Osteocyte (in vitro differentiated cells): ENCODE data around the gene SLC6A7. TPM values are rescaled to one million over a fixed set of nuclear protein-coding genes. Genes with fewer than 3 reads are reported as not detected.

Source experiments
- DNase-seq: peaks from one replicate; pipeline ENCODE4 v3.0.0; 2021; ENCODE audit warnings: mixed read lengths; ENCODE audit not compliant: unreplicated experiment; ENCODE audit errors: extremely low spot score
- H3K27ac Mint-ChIP-seq: one replicate; pipeline ENCODE4 v1.8.0; 2021; ENCODE audit warnings: mild to moderate bottlenecking, mixed read lengths; ENCODE audit not compliant: unreplicated experiment
- H3K27me3 Mint-ChIP-seq: one replicate; pipeline ENCODE4 v1.8.0; 2021; ENCODE audit warnings: mixed read lengths; ENCODE audit not compliant: unreplicated experiment
- H3K36me3 Mint-ChIP-seq: one replicate; pipeline ENCODE4 v1.8.0; 2021; ENCODE audit warnings: mixed read lengths; ENCODE audit not compliant: unreplicated experiment
- H3K4me1 Mint-ChIP-seq: one replicate; pipeline ENCODE4 v1.8.0; 2021; ENCODE audit warnings: mixed read lengths; ENCODE audit not compliant: unreplicated experiment
- H3K4me3 Mint-ChIP-seq: one replicate; pipeline ENCODE4 v1.8.0; 2021; ENCODE audit warnings: mild to moderate bottlenecking, moderate library complexity, mixed read lengths; ENCODE audit not compliant: unreplicated experiment
- H3K9me3 Mint-ChIP-seq: one replicate; pipeline ENCODE4 v1.8.0; 2021; ENCODE audit warnings: mixed read lengths; ENCODE audit not compliant: unreplicated experiment
- long read RNA-seq: library from polyadenylated mRNA; unstranded; transcript quantifications from one replicate; pipeline ENCODE4 v2.0.0, GENCODE V29; 2021
- total RNA-seq: library from RNA; stranded (reverse); gene quantifications from 2 replicates; pipeline ENCODE4 v1.2.1, GENCODE V29; 2021
- TF ChIP-seq, protein P1 (sequence below): fragments of 200-600 bp; sonication (generic); IDR thresholded peaks from 2 replicates; pipeline ENCODE4 v1.5.0; 2021; ENCODE audit warnings: antibody characterized with exemption, mild to moderate bottlenecking, moderate library complexity

Gene SLC6A7
- not detected in 2 replicates for total RNA-seq
- long read RNA-seq: 0 reads

DNA sequence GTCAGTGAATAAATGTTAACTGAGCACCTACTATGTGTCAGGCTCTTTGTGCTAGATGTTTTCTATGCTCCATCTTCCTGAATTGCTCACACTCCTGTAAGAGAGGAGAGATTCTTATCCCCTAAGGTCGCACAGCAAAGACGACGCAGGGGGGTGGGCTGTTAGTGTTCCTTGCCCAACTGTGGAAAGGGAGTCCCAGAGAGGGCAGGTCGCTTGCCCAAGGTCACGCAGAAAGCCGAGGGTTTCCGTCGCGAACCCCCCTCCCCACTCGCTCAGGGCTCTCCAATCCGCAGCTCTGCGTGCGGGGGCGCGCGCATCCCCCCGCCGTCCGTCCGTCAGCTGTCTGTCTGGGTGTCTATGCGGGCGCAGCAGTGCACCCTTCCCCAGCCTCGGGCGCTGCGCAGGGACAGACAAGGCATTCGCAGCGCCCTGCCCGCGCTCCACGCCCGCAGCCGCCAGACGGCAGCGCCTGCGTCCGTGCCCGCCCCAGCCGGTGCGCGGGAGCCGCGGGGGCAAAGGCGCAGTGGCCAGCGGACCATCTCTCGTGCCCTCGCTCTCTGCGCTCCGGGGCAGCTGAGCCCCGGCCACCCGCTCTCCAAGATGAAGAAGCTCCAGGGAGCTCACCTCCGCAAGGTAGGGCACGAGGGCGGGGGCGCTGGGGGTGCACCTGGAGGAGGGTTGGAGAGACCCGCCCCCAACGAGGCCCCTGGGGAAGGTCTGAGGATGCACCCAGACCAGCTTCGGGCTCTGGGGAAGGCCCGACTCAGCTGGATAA is at the start of gene SLC6A7:
SLC6A7 (plus strand) TSS at position 335 of the 775 bp plus-strand sequence; CDS start at position 601, 266 bp downstream.
- Mint-ChIP-seq H3K36me3 (no peaks in the 10 kb centered on the region), H3K27ac (no peak within 1 kb of the TSS), H3K4me3 (no peak within 1 kb of the TSS), H3K9me3 (no peaks in the 10 kb centered on the region), H3K4me1 (no peaks in the 10 kb centered on the region), H3K27me3 (peaks cover 42% of the 10 kb centered on the region)
- TF ChIP-seq, protein P1, sequence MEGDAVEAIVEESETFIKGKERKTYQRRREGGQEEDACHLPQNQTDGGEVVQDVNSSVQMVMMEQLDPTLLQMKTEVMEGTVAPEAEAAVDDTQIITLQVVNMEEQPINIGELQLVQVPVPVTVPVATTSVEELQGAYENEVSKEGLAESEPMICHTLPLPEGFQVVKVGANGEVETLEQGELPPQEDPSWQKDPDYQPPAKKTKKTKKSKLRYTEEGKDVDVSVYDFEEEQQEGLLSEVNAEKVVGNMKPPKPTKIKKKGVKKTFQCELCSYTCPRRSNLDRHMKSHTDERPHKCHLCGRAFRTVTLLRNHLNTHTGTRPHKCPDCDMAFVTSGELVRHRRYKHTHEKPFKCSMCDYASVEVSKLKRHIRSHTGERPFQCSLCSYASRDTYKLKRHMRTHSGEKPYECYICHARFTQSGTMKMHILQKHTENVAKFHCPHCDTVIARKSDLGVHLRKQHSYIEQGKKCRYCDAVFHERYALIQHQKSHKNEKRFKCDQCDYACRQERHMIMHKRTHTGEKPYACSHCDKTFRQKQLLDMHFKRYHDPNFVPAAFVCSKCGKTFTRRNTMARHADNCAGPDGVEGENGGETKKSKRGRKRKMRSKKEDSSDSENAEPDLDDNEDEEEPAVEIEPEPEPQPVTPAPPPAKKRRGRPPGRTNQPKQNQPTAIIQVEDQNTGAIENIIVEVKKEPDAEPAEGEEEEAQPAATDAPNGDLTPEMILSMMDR: no peak
- no peak for DNase-seq

DNA sequence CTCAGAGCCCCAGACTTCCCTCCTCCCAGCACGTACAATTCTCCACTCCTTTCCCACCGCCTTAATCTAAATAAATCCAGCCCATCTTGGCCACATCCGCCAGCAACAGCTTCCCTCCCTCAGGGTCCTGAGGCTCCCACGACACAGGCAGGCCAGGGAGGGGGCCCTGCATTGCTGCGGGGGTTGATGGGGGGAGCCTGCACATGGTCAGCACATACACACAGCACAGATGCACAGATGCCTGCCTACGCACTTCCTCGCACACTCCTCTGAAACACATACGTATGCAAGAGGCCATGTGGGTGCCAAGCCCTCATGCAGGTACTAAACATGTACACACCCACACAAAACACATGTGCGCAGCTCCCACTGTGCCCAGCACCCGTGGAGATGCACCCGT is 49.0 kb upstream of the SLC6A7 start:
- peak overlapping the region; percentile 90 for H3K27ac Mint-ChIP-seq
- DNase-seq: no peak
- H3K4me3 Mint-ChIP-seq: peak overlapping the region; percentile 54
- no peaks in the 10 kb centered on the region for H3K9me3 Mint-ChIP-seq
- H3K27me3 Mint-ChIP-seq: no peaks in the 10 kb centered on the region
- TF ChIP-seq, protein P1: no peak
- peaks cover 99% of the 10 kb centered on the region for H3K4me1 Mint-ChIP-seq
- peaks cover 12% of the 10 kb centered on the region for H3K36me3 Mint-ChIP-seq

DNA sequence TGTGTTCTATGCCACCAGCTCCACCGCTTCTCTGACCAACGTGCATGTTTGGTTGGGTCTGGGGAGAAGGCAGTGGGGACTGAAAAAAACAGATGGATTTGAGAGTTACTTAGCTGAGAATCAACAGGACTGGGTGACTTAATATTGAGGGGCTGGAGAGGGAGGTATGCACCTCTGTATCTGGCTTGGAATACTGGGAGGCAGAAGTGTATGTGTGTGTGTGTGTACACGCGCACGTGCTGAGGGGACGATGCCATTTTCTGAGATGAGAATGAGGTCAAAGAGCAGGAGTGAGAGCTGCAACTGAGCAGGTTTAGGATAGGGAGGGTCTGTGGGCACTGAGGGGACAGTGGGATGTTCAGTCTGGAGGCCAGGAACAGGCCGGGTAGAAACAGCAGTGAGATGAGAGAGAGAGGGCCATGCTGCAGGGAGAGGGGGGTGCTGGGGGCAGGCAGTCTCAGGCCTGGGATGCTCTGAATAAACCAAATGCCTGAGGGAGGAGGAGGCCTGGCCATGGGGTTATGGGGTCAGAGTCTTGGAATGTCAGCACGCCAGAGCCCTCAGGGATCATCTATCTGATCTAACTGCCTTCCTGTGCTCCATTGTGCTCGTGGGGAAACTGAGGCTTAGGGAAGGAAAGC is 48.2 kb upstream of the SLC6A7 start:
- DNase-seq: no peak
- H3K4me1 Mint-ChIP-seq: peaks cover 99% of the 10 kb centered on the region
- no peaks in the 10 kb centered on the region for H3K27me3 Mint-ChIP-seq
- H3K27ac Mint-ChIP-seq: peak overlapping the region; percentile 90
- H3K36me3 Mint-ChIP-seq: peaks cover 16% of the 10 kb centered on the region
- TF ChIP-seq, protein P1: no peak
- H3K4me3 Mint-ChIP-seq: peak overlapping the region; percentile 24
- no peaks in the 10 kb centered on the region for H3K9me3 Mint-ChIP-seq

DNA sequence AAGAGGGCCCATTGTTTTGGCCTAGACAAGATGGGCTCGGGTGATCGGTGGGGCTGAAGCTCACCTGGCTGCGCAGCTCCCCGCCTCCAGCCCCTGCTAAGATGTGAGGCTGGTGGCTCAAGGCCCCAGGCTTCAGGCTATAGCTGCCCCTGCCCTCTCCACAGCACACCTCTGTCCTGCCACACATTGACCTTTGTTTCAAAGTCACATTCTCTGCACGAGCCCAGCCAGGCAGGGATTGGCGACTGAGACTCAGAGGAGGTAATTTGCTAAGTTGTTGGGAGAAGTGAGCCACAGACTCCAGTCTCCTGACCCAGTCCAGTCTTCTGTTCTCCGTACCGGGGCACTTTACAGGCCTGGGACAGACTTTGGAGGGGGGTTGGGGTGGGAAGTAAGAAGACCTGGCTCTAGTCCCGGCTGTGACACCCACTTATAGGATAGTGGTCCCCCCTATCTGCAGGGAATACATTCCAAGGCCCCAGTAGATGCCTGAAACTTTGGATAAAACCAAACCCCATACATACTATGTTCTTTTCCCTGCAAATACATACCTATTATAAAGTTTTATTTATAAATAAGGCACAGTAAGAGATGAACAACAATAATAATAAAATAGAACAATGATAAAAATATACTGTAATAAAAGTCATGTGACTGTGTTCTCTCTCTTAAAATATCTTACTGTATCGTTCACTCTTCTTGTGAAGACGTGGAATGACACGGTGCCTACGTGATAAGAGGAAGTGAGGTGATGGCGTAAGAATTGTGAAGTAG is 47.5 kb upstream of the SLC6A7 start:
- H3K9me3 Mint-ChIP-seq: no peaks in the 10 kb centered on the region
- TF ChIP-seq, protein P1: no peak
- H3K36me3 Mint-ChIP-seq: peaks cover 14% of the 10 kb centered on the region
- peaks cover 95% of the 10 kb centered on the region for H3K4me1 Mint-ChIP-seq
- no peak for DNase-seq
- peak overlapping the region; percentile 90 for H3K27ac Mint-ChIP-seq
- H3K27me3 Mint-ChIP-seq: no peaks in the 10 kb centered on the region
- peak overlapping the region; percentile 68 for H3K4me3 Mint-ChIP-seq

DNA sequence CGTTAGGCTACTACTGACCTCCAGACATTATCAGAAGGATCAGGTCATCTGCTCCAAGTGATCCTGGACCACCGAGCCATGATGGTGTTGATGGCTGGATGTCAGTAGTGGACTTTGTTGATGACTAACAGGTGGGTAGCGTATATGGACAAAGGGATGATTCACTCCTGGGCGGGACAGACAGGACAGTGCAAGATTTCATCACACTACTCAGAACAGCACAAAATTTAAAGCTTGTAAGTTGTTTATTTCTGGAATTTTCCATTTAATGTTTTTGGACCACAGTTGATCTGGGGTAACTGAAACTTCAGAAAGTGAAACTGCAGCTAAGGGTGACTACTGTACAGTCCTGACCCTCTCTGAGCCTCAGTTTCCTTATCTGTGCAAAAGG is 46.9 kb upstream of the SLC6A7 start:
- Mint-ChIP-seq H3K4me3 (peak overlapping the region; percentile 68), H3K27ac (peak overlapping the region; percentile 90)

More for the DNA sequence above, 46.9 kb upstream of the SLC6A7 start:
- no peak for DNase-seq
- Mint-ChIP-seq H3K4me1 (peaks cover 95% of the 10 kb centered on the region), H3K9me3 (no peaks in the 10 kb centered on the region), H3K36me3 (peaks cover 18% of the 10 kb centered on the region), H3K27me3 (no peaks in the 10 kb centered on the region)
- TF ChIP-seq, protein P1: no peak
